Measurements from ENCODE around the gene VTI1A.

Gene VTI1A

GRCh38 chr10:112805701-112806100 is 358.7 kb downstream of the VTI1A start:
- H3K4me3 ChIP-seq (replicated peaks in 1 of 2; ENCODE audit: low read depth in 2 of 2, low read length in 2 of 2), result no peak overlapping the region
- no peak for DNase-seq (ENCODE audit: low read depth in 2 of 2)
- no peak for TF ChIP-seq CTCF (IDR thresholded peaks at IDR 0.05; ENCODE audit: low read depth, low read length)

- no peak for DNase-seq (ENCODE audit: low read depth in 2 of 2)
- no peak overlapping the region for H3K4me3 ChIP-seq (replicated peaks in 1 of 2; ENCODE audit: low read depth in 2 of 2, low read length in 2 of 2)
- no peak for TF ChIP-seq CTCF (IDR thresholded peaks at IDR 0.05; ENCODE audit: low read depth, low read length)
These were observed 360.0 kb downstream of the VTI1A start for GRCh38 chr10:112807013-112807412.

- no peak for TF ChIP-seq CTCF (IDR thresholded peaks at IDR 0.05; ENCODE audit: low read depth, low read length)
- DNase-seq (ENCODE audit: low read depth in 2 of 2), result no peak
- no peak overlapping the region for H3K4me3 ChIP-seq (replicated peaks in 1 of 2; ENCODE audit: low read depth in 2 of 2, low read length in 2 of 2)
These were observed 362.7 kb downstream of the VTI1A start for GRCh38 chr10:112809736-112810135.

- no peak for TF ChIP-seq CTCF (IDR thresholded peaks at IDR 0.05; ENCODE audit: low read depth, low read length)
- no peak for DNase-seq (ENCODE audit: low read depth in 2 of 2)
- no peak overlapping the region for H3K4me3 ChIP-seq (replicated peaks in 1 of 2; ENCODE audit: low read depth in 2 of 2, low read length in 2 of 2)
These were observed 363.7 kb downstream of the VTI1A start for GRCh38 chr10:112810711-112811151.

- H3K4me3 ChIP-seq (replicated peaks in 1 of 2; ENCODE audit: low read depth in 2 of 2, low read length in 2 of 2), result peak overlapping the region; percentile 31 to 43
- no peak for TF ChIP-seq CTCF (IDR thresholded peaks at IDR 0.05; ENCODE audit: low read depth, low read length)
- peak; percentile 89 to 91 for DNase-seq (ENCODE audit: low read depth in 2 of 2)
These were observed 364.9 kb downstream of the VTI1A start for GRCh38 chr10:112811741-112812551.

- TF ChIP-seq CTCF (IDR thresholded peaks at IDR 0.05; ENCODE audit: low read depth, low read length), result no peak
- no peak for DNase-seq (ENCODE audit: low read depth in 2 of 2)
- H3K4me3 ChIP-seq (replicated peaks in 1 of 2; ENCODE audit: low read depth in 2 of 2, low read length in 2 of 2), result no peak overlapping the region
These were observed 365.6 kb downstream of the VTI1A start for GRCh38 chr10:112812586-112812985.

Data from cardiac fibroblast (primary cell).